Cardiac fibroblast (primary cell): ENCODE measurements around the gene COL1A1.
A peak's percentile ranks its signal among the peaks of the same experiment; 100 is the strongest.

Experiments
- DNase-seq, 2 donors: peaks; one replicate each; pipeline versions ENCODE4 v3.0.0 to v3.0.0-alpha.2; 2010; ENCODE audit warnings: low read depth in 2 of 2
- H3K4me3 ChIP-seq, 2 donors: replicated peaks in 1 of 2; 1 replicate in 1 of 2; 2 replicates in 1 of 2; pipeline ENCODE4 v1.5.1; 2011; ENCODE audit warnings: low read depth in 2 of 2, low read length in 2 of 2, mild to moderate bottlenecking in 2 of 2, moderate library complexity in 1 of 2
- TF ChIP-seq, protein P1 (sequence below): IDR thresholded peaks from one replicate; pipeline ENCODE4 v1.5.1; 2011; ENCODE audit warnings: low read depth, mild to moderate bottlenecking, low read length, inconsistent platforms

The COL1A1 gene

DNA sequence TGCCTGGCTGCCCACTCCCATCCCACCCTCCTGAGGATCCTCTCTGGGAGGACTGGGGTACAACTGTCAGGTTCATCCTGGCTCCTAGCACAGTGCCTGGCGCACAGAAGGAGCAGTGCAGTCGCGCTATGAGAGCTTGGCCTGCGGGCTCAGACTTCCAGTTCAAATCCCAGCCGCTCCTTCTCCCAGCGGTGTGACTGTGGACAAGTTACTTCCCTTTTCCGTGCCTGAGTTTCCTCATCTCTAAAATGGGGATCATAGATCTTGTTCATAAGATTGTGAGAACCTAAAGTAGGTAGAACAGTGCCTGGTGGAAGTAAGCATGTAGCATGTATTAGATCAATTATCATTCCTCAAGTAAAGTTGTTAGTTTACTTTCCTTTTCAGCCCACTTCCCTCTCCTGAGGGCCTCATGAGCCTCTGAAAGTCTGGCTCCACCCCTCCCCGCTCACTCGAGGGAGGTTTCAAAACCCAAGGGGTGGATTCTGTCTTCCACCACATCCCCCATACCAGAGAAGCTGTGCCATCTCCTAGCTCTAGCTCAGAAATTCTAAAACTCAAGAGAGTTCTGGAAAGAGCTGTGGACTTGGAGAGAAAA, 19.9 kb upstream of the COL1A1 start:
- no peak overlapping the region for H3K4me3 ChIP-seq
- TF ChIP-seq, protein P1, sequence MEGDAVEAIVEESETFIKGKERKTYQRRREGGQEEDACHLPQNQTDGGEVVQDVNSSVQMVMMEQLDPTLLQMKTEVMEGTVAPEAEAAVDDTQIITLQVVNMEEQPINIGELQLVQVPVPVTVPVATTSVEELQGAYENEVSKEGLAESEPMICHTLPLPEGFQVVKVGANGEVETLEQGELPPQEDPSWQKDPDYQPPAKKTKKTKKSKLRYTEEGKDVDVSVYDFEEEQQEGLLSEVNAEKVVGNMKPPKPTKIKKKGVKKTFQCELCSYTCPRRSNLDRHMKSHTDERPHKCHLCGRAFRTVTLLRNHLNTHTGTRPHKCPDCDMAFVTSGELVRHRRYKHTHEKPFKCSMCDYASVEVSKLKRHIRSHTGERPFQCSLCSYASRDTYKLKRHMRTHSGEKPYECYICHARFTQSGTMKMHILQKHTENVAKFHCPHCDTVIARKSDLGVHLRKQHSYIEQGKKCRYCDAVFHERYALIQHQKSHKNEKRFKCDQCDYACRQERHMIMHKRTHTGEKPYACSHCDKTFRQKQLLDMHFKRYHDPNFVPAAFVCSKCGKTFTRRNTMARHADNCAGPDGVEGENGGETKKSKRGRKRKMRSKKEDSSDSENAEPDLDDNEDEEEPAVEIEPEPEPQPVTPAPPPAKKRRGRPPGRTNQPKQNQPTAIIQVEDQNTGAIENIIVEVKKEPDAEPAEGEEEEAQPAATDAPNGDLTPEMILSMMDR: no peak
- DNase-seq: peak; percentile 66 to 74

DNA sequence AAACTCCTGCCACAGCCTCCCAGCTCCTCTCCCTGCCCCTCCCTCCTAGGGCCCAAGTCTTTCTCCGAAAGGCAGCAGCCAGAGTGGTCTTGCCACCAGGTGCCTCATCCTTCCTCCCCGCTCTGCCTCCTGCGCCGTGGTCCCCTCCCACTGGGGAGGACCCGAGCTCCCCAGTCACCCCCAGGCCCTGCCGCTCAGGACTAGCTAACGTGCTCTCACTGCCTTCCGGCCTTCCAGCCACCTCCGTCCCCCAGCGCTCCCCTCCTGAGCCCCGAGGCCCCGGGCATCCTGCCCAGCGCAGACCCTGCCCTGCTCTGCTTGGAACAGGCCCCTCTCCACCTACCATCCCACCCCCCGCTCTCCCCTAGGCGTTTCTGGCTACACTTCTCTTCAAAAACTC, 19.4 kb upstream of the COL1A1 start:
- H3K4me3 ChIP-seq: no peak overlapping the region
- TF ChIP-seq, protein P1: no peak
- DNase-seq: no peak

DNA sequence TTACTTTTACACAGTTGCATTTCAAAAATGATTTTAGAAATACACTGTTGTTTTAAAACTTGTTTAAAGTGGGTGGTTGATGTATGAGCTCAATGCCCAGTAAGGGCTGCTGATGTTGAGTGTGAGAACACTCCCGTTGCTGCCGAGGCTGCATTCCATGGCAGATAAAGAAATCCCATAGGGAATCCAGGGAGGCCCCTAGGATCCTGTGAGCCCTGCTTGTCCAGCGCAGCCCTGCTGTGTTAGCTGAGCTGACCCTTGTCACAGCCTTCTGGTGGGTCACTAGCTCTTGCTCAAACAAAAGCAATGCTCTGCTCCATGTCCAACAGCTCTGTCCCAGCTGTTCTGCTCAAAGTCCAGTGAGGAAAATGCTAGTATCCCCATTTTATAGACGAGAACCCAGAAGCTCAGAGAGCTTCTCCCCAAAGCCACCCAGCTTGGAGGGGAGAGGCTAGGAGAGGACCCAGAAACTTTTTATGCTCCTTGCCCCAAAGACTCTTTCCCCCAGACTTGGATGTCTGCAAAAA, 18.6 kb upstream of the COL1A1 start:
- TF ChIP-seq, protein P1: no peak
- peak overlapping the region in 1 of 2 donors; percentile 18 for H3K4me3 ChIP-seq
- peak; percentile 89 to 90 for DNase-seq

DNA sequence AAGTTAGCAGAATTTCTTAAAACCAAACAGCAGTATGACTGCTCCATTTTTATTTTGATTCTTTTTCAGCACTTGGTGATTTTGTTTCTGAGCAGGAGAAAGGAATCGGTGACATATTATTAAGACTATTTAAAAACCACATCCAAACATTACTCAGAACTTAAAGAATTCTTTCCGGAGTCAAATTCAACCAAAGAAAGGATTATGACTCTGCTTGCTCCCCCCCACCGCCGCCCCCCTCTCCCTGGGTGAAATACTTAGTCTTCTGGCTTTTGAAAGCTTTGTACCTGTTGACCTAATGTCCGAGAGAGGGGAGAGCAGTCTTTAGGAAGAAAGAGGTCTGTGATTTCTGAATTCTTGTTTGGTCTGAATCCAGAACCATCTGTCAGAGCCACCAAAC, 17.9 kb upstream of the COL1A1 start:
- peak; percentile 76 to 94 for DNase-seq
- TF ChIP-seq, protein P1: no peak

DNA sequence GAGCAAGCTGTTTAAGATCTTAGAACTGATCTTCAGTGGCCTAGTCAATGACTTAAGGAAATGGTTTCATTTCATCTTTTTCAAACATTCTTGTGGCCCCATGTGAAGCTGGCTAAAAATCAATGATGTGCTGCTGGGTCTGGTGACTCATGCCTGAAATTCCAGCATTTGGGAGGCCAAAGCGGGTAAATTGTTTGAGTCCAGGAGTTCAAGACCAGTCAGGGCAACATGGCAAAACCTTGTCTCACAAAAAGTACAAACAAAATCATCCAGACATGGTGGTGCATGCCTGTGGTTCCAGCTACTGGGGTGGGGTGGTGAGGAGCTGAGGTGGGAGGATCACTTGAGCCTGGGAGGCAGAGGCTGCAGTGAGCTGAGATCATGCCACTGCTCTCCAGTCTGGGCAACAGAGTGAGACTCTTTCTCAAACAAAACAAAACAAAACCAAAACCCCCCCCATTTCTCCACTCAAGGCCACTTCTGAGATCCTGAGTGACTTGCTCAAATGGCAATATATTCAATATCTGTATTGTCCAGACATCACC, 17.4 kb upstream of the COL1A1 start:
- H3K4me3 ChIP-seq: peak overlapping the region in 1 of 2 donors; percentile 3
- TF ChIP-seq, protein P1: no peak
- peak; percentile 92 to 97 for DNase-seq

More for the DNA sequence above, 17.9 kb upstream of the COL1A1 start:
- H3K4me3 ChIP-seq: peak overlapping the region in 1 of 2 donors; percentile 18

DNA sequence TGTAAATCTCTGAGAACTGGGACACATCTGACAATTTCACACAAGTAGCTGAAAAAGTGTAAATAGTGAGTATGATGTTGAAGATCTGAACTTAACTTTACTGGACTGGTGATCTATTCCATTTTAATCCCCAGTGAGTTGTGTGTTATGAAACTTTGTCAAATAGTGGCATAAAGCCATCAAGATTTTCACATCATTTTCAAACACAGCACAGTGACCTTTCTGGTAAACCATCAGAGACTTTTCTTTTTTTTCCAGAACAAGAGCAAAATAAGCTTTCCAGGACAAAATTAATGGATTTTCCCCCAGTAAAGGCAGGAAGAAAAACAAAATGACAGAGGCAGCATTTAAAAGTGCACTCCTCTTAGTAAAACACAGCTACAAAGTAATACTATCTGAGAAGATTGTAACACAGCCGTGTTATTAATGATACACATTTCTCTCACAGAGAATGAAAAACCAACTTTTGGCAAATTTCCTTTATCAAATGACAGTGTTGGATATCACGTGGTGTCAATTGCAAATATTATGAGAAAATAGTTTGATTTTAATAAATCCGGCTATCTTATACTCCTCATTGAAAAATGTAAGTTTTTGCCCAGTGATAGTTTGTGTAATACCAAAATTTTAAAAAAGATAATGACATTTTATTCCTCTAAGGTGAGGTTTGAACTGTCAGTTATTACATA, 16.8 kb upstream of the COL1A1 start:
- DNase-seq: peak; percentile 58 to 79
- no peak overlapping the region for H3K4me3 ChIP-seq
- TF ChIP-seq, protein P1: no peak
